GM23338 (cell line): ENCODE results near the gene SHISAL1. TPM values are rescaled to one million over a fixed set of nuclear protein-coding genes. Genes with fewer than 3 reads are reported as not detected.
"Not testable (repeated sequence)": the region's sequence is repeated elsewhere in the genome, so short reads cannot be mapped to it uniquely, and the experiment has no call there.

ENCODE experiments used
- ATAC-seq: fragments of 200-7000 bp; cut with Tn5 transposase; 3 replicates; pipeline ENCODE4 v1.9.1; 2020
- DNase-seq: peaks from one replicate; pipeline ENCODE4 v3.0.0-alpha.2; 2015; ENCODE audit warnings: low spot score
- H2AFZ ChIP-seq: fragments of 200-600 bp; sonication (generic); 2 replicates; pipeline ENCODE4 v1.8.0; 2016; ENCODE audit warnings: antibody characterized with exemption, mild to moderate bottlenecking, moderate library complexity
- H3F3A ChIP-seq: fragments of 200-600 bp; sonication (generic); replicated peaks from 2 replicates; pipeline ENCODE4 v1.8.0; 2017; ENCODE audit warnings: antibody characterized with exemption, mixed run types, low read depth
- H3K27ac ChIP-seq: fragments of 200-600 bp; sonication (generic); 2 replicates; pipeline ENCODE4 v1.6.1; 2016; ENCODE audit warnings: low read depth
- H3K27me3 ChIP-seq: fragments of 200-600 bp; sonication (generic); 2 replicates; pipeline ENCODE4 v1.8.0; 2016; ENCODE audit warnings: mild to moderate bottlenecking, mixed run types, moderate library complexity; ENCODE audit not compliant: insufficient read depth
- H3K36me3 ChIP-seq: fragments of 200-600 bp; sonication (generic); 2 replicates; pipeline ENCODE4 v1.8.0; 2016; ENCODE audit warnings: mild to moderate bottlenecking; ENCODE audit not compliant: insufficient read depth
- H3K4me1 ChIP-seq: fragments of 200-600 bp; sonication (generic); 2 replicates; pipeline ENCODE4 v1.8.0; 2016; ENCODE audit warnings: mild to moderate bottlenecking, moderate library complexity; ENCODE audit not compliant: insufficient read depth
- H3K4me2 ChIP-seq: fragments of 200-600 bp; sonication (generic); 2 replicates; pipeline ENCODE4 v1.7.1; 2017; ENCODE audit warnings: mixed run types
- H3K4me3 ChIP-seq: fragments of 200-600 bp; sonication (generic); 2 replicates; pipeline ENCODE4 v1.6.1; 2016; ENCODE audit warnings: mixed run types
- H3K79me2 ChIP-seq: fragments of 200-600 bp; sonication (generic); replicated peaks from 2 replicates; pipeline ENCODE4 v1.8.0; 2017; ENCODE audit warnings: mild to moderate bottlenecking; ENCODE audit not compliant: insufficient read depth
- H3K9me2 ChIP-seq: fragments of 200-600 bp; sonication (generic); 2 replicates; pipeline ENCODE4 v1.8.0; 2017; ENCODE audit not compliant: insufficient read depth
- H4K20me1 ChIP-seq: fragments of 200-600 bp; sonication (generic); replicated peaks from 2 replicates; pipeline ENCODE4 v1.8.0; 2017; ENCODE audit warnings: mild to moderate bottlenecking; ENCODE audit not compliant: insufficient read depth
- H3K27ac Mint-ChIP-seq: 2 replicates; pipeline ENCODE4 v1.8.0; 2020; ENCODE audit warnings: inconsistent platforms, mild to moderate bottlenecking, moderate library complexity, mixed read lengths
- H3K27me3 Mint-ChIP-seq: 3 replicates; pipeline ENCODE4 v1.8.0; 2022; ENCODE audit warnings: low read depth, mild to moderate bottlenecking, moderate library complexity, mixed read lengths, inconsistent platforms; ENCODE audit not compliant: insufficient read depth, poor library complexity
- H3K36me3 Mint-ChIP-seq: 3 replicates; pipeline ENCODE4 v1.8.0; 2021; ENCODE audit warnings: low read depth, mild to moderate bottlenecking, inconsistent platforms, moderate library complexity, mixed read lengths
- H3K4me1 Mint-ChIP-seq: 3 replicates; pipeline ENCODE4 v1.8.0; 2020; ENCODE audit warnings: mild to moderate bottlenecking, inconsistent platforms, mixed read lengths
- H3K4me3 Mint-ChIP-seq: 3 replicates; pipeline ENCODE4 v1.8.0; 2021; ENCODE audit warnings: moderate library complexity, mild to moderate bottlenecking, inconsistent platforms, mixed read lengths
- H3K9me3 Mint-ChIP-seq: 3 replicates; pipeline ENCODE4 v1.8.0; 2020; ENCODE audit warnings: moderate library complexity, mild to moderate bottlenecking, inconsistent platforms, mixed read lengths
- CREB1 ChIP-seq: fragments of 250-450 bp; sonication (Bioruptor Pico); IDR thresholded peaks from 2 replicates; pipeline ENCODE4 v1.5.0; 2020; ENCODE audit warnings: low read depth, mild to moderate bottlenecking, moderate library complexity
- ETS1 ChIP-seq: IDR thresholded peaks from 2 replicates; pipeline ENCODE4 v1.6.1; 2016; ENCODE audit warnings: antibody characterized with exemption
- EZH2 ChIP-seq: fragments of 200-600 bp; sonication (generic); IDR thresholded peaks from one replicate; pipeline ENCODE4 v1.8.0; 2017; ENCODE audit warnings: antibody characterized with exemption, mild to moderate bottlenecking, low read depth; ENCODE audit not compliant: unreplicated experiment
- JUNB ChIP-seq: IDR thresholded peaks from one replicate; pipeline ENCODE4 v1.6.1; 2016; ENCODE audit warnings: antibody characterized with exemption; ENCODE audit not compliant: unreplicated experiment
- NANOG ChIP-seq: IDR thresholded peaks from 2 replicates; pipeline ENCODE4 v1.6.1; 2016; ENCODE audit warnings: antibody characterized with exemption, borderline replicate concordance
- STAT1 ChIP-seq: IDR thresholded peaks from one replicate; pipeline ENCODE4 v1.6.1; 2016; ENCODE audit warnings: antibody characterized with exemption; ENCODE audit not compliant: unreplicated experiment
- ZNF331 ChIP-seq: fragments of 250-450 bp; sonication (Bioruptor Pico); IDR thresholded peaks from 2 replicates; pipeline ENCODE4 v1.5.0; 2020; ENCODE audit warnings: low read depth, mild to moderate bottlenecking, moderate library complexity
- polyA plus RNA-seq: library from polyadenylated mRNA; unstranded; fragments of >200 nt; fragmentation: Nextera tagmentation; extraction: Ambion mirVana; gene quantifications from 2 replicates; pipeline ENCODE4 v1.2.1, GENCODE V29; 2016
- total RNA-seq: library from RNA; depleted of rRNA; stranded (reverse); fragments of >200 nt; shearing (Covaris generic); gene quantifications from 2 replicates; pipeline ENCODE4 v1.2.3, GENCODE V29; 2014
- TF ChIP-seq, protein P1 (sequence below): fragments of 250-450 bp; sonication (Bioruptor Pico); IDR thresholded peaks from 2 replicates; pipeline ENCODE4 v1.5.0; 2020; ENCODE audit warnings: mild to moderate bottlenecking, moderate library complexity
- TF ChIP-seq, protein P2 (sequence below): IDR thresholded peaks from one replicate; pipeline ENCODE4 v1.6.1; 2018; ENCODE audit warnings: antibody characterized with exemption; ENCODE audit not compliant: unreplicated experiment

Gene SHISAL1
- total and polyA plus RNA-seq, 2 experiments from 2014 or later, result 0.71 to 3.4 TPM

- H3K27ac Mint-ChIP-seq, H3K79me2 ChIP-seq, H3K27me3 ChIP-seq, H3K4me1 Mint-ChIP-seq, H3K27me3 Mint-ChIP-seq, H4K20me1 ChIP-seq, H3K4me1 ChIP-seq, H3K9me3 Mint-ChIP-seq, H3K36me3 ChIP-seq, H3K27ac ChIP-seq, H3K9me2 ChIP-seq, H2AFZ ChIP-seq, H3K36me3 Mint-ChIP-seq, ATAC-seq, H3K4me3 ChIP-seq, H3F3A ChIP-seq, H3K4me3 Mint-ChIP-seq, DNase-seq, H3K4me2 ChIP-seq: not testable (repeated sequence)
These were observed 78.4 kb downstream of the SHISAL1 start for GRCh38 chr22:44234372-44234771.

DNA sequence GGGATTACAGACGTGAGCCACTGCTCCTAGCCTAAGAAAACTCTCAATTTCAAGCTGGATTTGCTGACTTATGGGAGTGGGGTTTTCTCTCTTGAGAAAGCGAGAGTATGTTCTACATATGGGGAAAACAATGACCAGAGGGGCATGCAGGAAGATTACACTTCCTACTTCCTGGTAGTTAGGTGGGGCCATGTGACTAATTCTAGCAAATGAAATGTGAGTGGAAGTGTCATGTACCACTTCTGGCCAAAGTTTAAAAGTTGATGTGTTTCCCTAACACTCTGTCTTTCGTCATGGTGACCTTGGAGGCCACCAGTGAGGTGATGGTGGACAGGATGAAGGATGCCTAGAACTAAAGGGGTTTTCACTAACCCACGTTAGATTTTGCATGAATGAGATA is 81.5 kb downstream of the SHISAL1 start:
- Histone ChIP-seq H3K4me3 (no peak overlapping the region), H3K9me2 (no peaks in the 10 kb centered on the region), H3K79me2 (no peaks in the 10 kb centered on the region), H3K27me3 (no peaks in the 10 kb centered on the region), H4K20me1 (no peaks in the 10 kb centered on the region), H3F3A (no peaks in the 10 kb centered on the region), H3K4me2 (no peak overlapping the region), H3K36me3 (no peaks in the 10 kb centered on the region), H2AFZ (no peak overlapping the region), H3K4me1 (no peaks in the 10 kb centered on the region), H3K27ac (no peak overlapping the region)
- Mint-ChIP-seq H3K27me3 (peaks cover 3% of the 10 kb centered on the region), H3K4me3 (no peak overlapping the region), H3K27ac (no peak overlapping the region), H3K4me1 (no peaks in the 10 kb centered on the region), H3K9me3 (peaks cover 12% of the 10 kb centered on the region; the same call in 2 of the 3 replicates), H3K36me3 (no peaks in the 10 kb centered on the region)
- ATAC-seq, result no peak
- TF ChIP-seq JUNB (no peak), ETS1 (no peak), NANOG (no peak), EZH2 (no peak), ZNF331 (no peak), STAT1 (no peak), CREB1 (no peak)
- TF ChIP-seq, protein P1, sequence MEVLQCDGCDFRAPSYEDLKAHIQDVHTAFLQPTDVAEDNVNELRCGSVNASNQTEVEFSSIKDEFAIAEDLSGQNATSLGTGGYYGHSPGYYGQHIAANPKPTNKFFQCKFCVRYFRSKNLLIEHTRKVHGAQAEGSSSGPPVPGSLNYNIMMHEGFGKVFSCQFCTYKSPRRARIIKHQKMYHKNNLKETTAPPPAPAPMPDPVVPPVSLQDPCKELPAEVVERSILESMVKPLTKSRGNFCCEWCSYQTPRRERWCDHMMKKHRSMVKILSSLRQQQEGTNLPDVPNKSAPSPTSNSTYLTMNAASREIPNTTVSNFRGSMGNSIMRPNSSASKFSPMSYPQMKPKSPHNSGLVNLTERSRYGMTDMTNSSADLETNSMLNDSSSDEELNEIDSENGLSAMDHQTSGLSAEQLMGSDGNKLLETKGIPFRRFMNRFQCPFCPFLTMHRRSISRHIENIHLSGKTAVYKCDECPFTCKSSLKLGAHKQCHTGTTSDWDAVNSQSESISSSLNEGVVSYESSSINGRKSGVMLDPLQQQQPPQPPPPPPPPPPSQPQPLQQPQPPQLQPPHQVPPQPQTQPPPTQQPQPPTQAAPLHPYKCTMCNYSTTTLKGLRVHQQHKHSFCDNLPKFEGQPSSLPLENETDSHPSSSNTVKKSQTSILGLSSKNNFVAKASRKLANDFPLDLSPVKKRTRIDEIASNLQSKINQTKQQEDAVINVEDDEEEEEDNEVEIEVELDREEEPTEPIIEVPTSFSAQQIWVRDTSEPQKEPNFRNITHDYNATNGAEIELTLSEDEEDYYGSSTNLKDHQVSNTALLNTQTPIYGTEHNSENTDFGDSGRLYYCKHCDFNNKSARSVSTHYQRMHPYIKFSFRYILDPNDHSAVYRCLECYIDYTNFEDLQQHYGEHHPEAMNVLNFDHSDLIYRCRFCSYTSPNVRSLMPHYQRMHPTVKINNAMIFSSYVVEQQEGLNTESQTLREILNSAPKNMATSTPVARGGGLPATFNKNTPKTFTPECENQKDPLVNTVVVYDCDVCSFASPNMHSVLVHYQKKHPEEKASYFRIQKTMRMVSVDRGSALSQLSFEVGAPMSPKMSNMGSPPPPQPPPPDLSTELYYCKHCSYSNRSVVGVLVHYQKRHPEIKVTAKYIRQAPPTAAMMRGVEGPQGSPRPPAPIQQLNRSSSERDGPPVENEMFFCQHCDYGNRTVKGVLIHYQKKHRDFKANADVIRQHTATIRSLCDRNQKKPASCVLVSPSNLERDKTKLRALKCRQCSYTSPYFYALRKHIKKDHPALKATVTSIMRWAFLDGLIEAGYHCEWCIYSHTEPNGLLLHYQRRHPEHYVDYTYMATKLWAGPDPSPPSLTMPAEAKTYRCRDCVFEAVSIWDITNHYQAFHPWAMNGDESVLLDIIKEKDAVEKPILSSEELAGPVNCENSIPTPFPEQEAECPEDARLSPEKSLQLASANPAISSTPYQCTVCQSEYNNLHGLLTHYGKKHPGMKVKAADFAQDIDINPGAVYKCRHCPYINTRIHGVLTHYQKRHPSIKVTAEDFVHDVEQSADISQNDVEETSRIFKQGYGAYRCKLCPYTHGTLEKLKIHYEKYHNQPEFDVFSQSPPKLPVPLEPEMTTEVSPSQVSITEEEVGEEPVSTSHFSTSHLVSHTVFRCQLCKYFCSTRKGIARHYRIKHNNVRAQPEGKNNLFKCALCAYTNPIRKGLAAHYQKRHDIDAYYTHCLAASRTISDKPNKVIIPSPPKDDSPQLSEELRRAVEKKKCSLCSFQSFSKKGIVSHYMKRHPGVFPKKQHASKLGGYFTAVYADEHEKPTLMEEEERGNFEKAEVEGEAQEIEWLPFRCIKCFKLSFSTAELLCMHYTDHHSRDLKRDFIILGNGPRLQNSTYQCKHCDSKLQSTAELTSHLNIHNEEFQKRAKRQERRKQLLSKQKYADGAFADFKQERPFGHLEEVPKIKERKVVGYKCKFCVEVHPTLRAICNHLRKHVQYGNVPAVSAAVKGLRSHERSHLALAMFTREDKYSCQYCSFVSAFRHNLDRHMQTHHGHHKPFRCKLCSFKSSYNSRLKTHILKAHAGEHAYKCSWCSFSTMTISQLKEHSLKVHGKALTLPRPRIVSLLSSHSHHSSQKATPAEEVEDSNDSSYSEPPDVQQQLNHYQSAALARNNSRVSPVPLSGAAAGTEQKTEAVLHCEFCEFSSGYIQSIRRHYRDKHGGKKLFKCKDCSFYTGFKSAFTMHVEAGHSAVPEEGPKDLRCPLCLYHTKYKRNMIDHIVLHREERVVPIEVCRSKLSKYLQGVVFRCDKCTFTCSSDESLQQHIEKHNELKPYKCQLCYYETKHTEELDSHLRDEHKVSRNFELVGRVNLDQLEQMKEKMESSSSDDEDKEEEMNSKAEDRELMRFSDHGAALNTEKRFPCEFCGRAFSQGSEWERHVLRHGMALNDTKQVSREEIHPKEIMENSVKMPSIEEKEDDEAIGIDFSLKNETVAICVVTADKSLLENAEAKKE (CRISPR knock-in tag), result no peak
- TF ChIP-seq, protein P2, sequence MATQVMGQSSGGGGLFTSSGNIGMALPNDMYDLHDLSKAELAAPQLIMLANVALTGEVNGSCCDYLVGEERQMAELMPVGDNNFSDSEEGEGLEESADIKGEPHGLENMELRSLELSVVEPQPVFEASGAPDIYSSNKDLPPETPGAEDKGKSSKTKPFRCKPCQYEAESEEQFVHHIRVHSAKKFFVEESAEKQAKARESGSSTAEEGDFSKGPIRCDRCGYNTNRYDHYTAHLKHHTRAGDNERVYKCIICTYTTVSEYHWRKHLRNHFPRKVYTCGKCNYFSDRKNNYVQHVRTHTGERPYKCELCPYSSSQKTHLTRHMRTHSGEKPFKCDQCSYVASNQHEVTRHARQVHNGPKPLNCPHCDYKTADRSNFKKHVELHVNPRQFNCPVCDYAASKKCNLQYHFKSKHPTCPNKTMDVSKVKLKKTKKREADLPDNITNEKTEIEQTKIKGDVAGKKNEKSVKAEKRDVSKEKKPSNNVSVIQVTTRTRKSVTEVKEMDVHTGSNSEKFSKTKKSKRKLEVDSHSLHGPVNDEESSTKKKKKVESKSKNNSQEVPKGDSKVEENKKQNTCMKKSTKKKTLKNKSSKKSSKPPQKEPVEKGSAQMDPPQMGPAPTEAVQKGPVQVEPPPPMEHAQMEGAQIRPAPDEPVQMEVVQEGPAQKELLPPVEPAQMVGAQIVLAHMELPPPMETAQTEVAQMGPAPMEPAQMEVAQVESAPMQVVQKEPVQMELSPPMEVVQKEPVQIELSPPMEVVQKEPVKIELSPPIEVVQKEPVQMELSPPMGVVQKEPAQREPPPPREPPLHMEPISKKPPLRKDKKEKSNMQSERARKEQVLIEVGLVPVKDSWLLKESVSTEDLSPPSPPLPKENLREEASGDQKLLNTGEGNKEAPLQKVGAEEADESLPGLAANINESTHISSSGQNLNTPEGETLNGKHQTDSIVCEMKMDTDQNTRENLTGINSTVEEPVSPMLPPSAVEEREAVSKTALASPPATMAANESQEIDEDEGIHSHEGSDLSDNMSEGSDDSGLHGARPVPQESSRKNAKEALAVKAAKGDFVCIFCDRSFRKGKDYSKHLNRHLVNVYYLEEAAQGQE, result no peak
- no peak for DNase-seq
